Parathyroid adenoma (tissue), 2 donors: ENCODE measurements around the gene GOLGA6L10.
"Not testable (repeated sequence)": the region's sequence is repeated elsewhere in the genome, so short reads cannot be mapped to it uniquely, and the experiment has no call there.

Experiments
- H2AFZ ChIP-seq: fragments of 300-600 bp; sonication (generic); one replicate; pipeline ENCODE4 v1.7.0; 2017; ENCODE audit warnings: antibody characterized with exemption, mild to moderate bottlenecking
- H3K27ac ChIP-seq: fragments of 300-600 bp; sonication (generic); one replicate; pipeline ENCODE4 v1.7.0; 2017
- H3K27me3 ChIP-seq: fragments of 300-600 bp; sonication (generic); one replicate; pipeline ENCODE4 v1.7.0; 2017; ENCODE audit warnings: low read length; ENCODE audit not compliant: control insufficient read depth, insufficient read depth
- H3K36me3 ChIP-seq: fragments of 300-600 bp; sonication (generic); one replicate; pipeline ENCODE4 v1.7.0; 2017; ENCODE audit warnings: low read length; ENCODE audit not compliant: control insufficient read depth, insufficient read depth
- H3K4me1 ChIP-seq: fragments of 300-600 bp; sonication (generic); one replicate; pipeline ENCODE4 v1.7.0; 2017; ENCODE audit warnings: control low read depth
- H3K4me2 ChIP-seq: fragments of 300-600 bp; sonication (generic); one replicate; pipeline ENCODE4 v1.7.0; 2017; ENCODE audit warnings: low read length
- H3K4me3 ChIP-seq: fragments of 300-600 bp; sonication (generic); one replicate; pipeline ENCODE4 v1.7.0; 2017; ENCODE audit warnings: low read depth, low read length
- H3K79me2 ChIP-seq: fragments of 300-600 bp; sonication (generic); one replicate; pipeline ENCODE4 v1.7.0; 2017; ENCODE audit warnings: control low read depth
- H3K9ac ChIP-seq: fragments of 300-600 bp; sonication (generic); one replicate; pipeline ENCODE4 v1.7.0; 2017; ENCODE audit warnings: mild to moderate bottlenecking
- H3K9me3 ChIP-seq: fragments of 300-600 bp; sonication (generic); one replicate; pipeline ENCODE4 v1.7.0; 2017; ENCODE audit warnings: low read length; ENCODE audit not compliant: control insufficient read depth
- TF ChIP-seq, protein P1 (sequence below): fragments of 300-600 bp; sonication (generic); IDR thresholded peaks from one replicate; pipeline ENCODE4 v1.7.0; 2017; ENCODE audit warnings: antibody characterized with exemption, mild to moderate bottlenecking
- donor health status: primary hyperparathyroidism.

The GOLGA6L10 gene

DNA sequence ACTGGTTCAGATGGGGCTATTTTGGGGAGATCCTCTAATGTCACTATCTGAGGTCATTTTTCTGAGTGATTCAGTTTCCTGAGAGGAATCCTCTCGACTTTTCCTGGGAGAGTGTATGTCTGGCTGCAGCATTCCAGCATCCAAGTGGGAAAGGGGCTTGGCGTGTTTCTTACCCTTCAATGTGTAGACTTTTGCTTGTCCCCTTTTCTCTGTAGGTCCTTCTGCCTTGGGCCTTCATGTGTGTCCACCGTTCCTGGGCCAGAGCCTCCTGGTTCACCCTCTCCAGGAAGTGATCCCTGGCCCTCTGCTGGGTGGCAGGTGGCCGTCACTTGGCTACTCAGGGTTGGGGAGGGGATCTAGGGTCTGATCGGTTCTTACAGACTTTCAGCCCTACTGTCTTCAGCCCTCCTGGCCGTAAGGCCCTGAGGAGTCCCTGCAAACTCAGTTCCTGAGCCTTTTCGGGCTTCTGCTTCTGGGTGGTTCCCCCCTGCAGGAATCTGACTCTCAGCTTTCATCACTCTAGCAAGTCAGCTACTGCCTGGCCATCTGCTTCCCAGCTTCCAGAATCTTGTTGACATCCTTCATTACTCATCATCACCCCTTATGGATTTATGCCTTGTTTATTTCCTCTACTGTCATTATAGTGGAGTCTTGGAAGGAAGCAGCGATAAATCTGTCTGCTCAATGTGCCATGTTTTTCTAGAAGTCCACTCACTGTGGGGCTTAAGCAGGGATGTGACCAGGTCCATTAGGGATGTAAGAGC lies 36.5 kb downstream of the GOLGA6L10 start:
- no peaks in the 10 kb centered on the region for H3K79me2 ChIP-seq
- H3K36me3 ChIP-seq = no peaks in the 10 kb centered on the region
- no peaks in the 10 kb centered on the region for H3K9me3 ChIP-seq
- no peak overlapping the region for H3K27ac ChIP-seq
- no peaks in the 10 kb centered on the region for H3K4me1 ChIP-seq
- TF ChIP-seq, protein P1, sequence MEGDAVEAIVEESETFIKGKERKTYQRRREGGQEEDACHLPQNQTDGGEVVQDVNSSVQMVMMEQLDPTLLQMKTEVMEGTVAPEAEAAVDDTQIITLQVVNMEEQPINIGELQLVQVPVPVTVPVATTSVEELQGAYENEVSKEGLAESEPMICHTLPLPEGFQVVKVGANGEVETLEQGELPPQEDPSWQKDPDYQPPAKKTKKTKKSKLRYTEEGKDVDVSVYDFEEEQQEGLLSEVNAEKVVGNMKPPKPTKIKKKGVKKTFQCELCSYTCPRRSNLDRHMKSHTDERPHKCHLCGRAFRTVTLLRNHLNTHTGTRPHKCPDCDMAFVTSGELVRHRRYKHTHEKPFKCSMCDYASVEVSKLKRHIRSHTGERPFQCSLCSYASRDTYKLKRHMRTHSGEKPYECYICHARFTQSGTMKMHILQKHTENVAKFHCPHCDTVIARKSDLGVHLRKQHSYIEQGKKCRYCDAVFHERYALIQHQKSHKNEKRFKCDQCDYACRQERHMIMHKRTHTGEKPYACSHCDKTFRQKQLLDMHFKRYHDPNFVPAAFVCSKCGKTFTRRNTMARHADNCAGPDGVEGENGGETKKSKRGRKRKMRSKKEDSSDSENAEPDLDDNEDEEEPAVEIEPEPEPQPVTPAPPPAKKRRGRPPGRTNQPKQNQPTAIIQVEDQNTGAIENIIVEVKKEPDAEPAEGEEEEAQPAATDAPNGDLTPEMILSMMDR = no peak
- H3K4me3 ChIP-seq = no peak overlapping the region
- H3K27me3 ChIP-seq = no peaks in the 10 kb centered on the region
- H3K4me2 ChIP-seq = no peak overlapping the region
- H2AFZ ChIP-seq = no peak overlapping the region
- no peak overlapping the region for H3K9ac ChIP-seq

GRCh38 chr15:82311321-82311720 lies 38.0 kb downstream of the GOLGA6L10 start:
- H3K9me3 ChIP-seq, H3K4me3 ChIP-seq, H3K9ac ChIP-seq, H3K79me2 ChIP-seq, H3K27me3 ChIP-seq, H2AFZ ChIP-seq, H3K4me1 ChIP-seq, H3K36me3 ChIP-seq, H3K27ac ChIP-seq, H3K4me2 ChIP-seq: not testable (repeated sequence)

- Histone ChIP-seq H3K36me3 (no peaks in the 10 kb centered on the region), H3K9me3 (no peaks in the 10 kb centered on the region), H3K9ac (no peak overlapping the region), H3K79me2 (no peaks in the 10 kb centered on the region), H3K27me3 (no peaks in the 10 kb centered on the region), H3K4me2 (no peak overlapping the region), H3K4me3 (no peak overlapping the region), H3K4me1 (no peaks in the 10 kb centered on the region), H3K27ac (no peak overlapping the region), H2AFZ (no peak overlapping the region)
- TF ChIP-seq, protein P1 = no peak
Observed at GRCh38 chr15:82309802-82310201, 39.5 kb downstream of the GOLGA6L10 start.

GRCh38 chr15:82307714-82308081 lies 41.6 kb downstream of the GOLGA6L10 start:
- Histone ChIP-seq H3K4me2 (no peak overlapping the region), H3K27ac (no peak overlapping the region), H3K79me2 (no peaks in the 10 kb centered on the region), H3K4me1 (no peaks in the 10 kb centered on the region), H3K9ac (no peak overlapping the region), H3K36me3 (no peaks in the 10 kb centered on the region), H2AFZ (no peak overlapping the region), H3K27me3 (no peaks in the 10 kb centered on the region), H3K4me3 (no peak overlapping the region), H3K9me3 (no peaks in the 10 kb centered on the region)
- TF ChIP-seq, protein P1 = no peak

DNA sequence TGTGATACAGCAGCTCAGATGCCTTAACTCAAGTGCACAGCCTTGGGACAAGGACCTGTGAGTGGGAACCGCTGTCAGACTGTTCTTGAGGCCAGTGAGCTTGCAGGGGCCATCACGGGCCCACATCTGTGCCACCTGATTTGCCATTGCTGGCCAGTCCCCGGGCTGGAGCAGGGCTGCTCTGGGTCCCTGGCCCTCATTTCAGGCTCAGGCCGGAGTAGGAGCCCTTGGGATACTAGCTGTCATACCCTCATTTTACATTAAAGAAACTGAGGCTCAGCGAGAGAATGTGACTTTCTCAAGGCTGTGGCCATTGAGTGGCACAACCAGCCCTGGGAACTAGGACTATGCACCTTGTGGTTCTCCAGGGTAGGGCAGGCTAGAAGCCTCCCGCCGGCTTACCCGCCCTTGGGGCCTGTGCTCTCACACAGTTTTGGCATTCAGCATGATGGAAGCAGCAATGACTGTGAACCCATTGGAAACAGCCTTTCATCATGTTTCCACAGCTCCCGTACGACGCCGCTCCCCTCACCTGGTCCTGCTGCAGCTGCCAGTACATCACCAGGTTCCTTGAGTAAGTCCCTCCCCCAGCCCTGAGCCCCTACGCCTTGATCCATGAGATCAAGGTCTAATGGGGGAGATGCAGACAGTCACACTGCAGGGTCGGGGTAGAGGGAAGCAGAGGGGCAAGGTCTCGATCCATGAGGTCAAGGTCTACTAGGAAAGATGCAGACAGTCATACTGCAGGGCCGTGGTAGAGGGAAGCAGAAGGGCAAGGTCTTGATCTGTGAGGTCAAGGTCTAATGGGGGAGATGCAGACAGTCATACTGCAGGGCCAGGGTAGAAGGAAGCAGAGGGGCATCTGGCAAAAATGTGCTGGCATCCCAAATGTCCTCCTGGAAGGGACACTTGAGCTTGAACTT lies 42.2 kb downstream of the GOLGA6L10 start:
- no peaks in the 10 kb centered on the region for H3K79me2 ChIP-seq
- TF ChIP-seq, protein P1 = no peak

More for the DNA sequence above, 42.2 kb downstream of the GOLGA6L10 start:
- Histone ChIP-seq H3K4me3 (no peak overlapping the region), H3K9ac (no peak overlapping the region), H2AFZ (no peak overlapping the region), H3K9me3 (no peaks in the 10 kb centered on the region), H3K4me2 (no peak overlapping the region), H3K27ac (no peak overlapping the region), H3K27me3 (no peaks in the 10 kb centered on the region), H3K4me1 (no peaks in the 10 kb centered on the region), H3K36me3 (no peaks in the 10 kb centered on the region)
